H1 (cell line): ENCODE results near the gene HOXB7. TPM values are rescaled to one million over a fixed set of nuclear protein-coding genes. Genes with fewer than 3 reads are reported as not detected.
A peak's percentile ranks its signal among the peaks of the same experiment; 100 is the strongest.

Experiments
- CBX8 ChIP-seq: fragments of 300-800, 300-1000 bp; sonication (generic); IDR thresholded peaks from 2 replicates; pipeline ENCODE4 v1.7.1; 2016; ENCODE audit warnings: low read depth, low read length, borderline replicate concordance
- CHD7 ChIP-seq: fragments of 300-600 bp; sonication (generic); IDR thresholded peaks from 2 replicates; pipeline ENCODE4 v1.7.1; 2012; ENCODE audit warnings: low read length, moderate library complexity, mild to moderate bottlenecking, inconsistent platforms; ENCODE audit not compliant: insufficient replicate concordance
- polyA plus RNA-seq, 7 experiments: library from polyadenylated mRNA; depleted of rRNA in 3 of 7; stranded (reverse) in 5 of 7; unstranded in 2 of 7; fragments of >200 nt in 5 of 7; fragments of 200-250 nt in 2 of 7; gene quantifications; 1 replicate in 5 of 7; 2 replicates in 1 of 7; 4 replicates in 1 of 7; pipeline versions ENCODE4 v1.2.1 to v1.2.3, GENCODE V29; 2011 to 2013; ENCODE audit warnings: missing spikeins in 2 of 7, mixed read lengths in 2 of 7
- total RNA-seq: library from RNA; stranded (reverse); fragmentation: NEBNext Ultra II Directional; extraction: Animal tissue kit (Norgen Biotek cat#: 25700); gene quantifications from 2 replicates; pipeline ENCODE4 v1.2.1, GENCODE V29; 2021

HOXB7 gene
- total and polyA plus RNA-seq, 2 of the 8 experiments (the other 6 are each of a cell fraction or from before 2014, with no cell fraction given), result not detected

- TF ChIP-seq CBX8, result peak; percentile 27; the same call in 1 of the 2 replicates
- no peak for TF ChIP-seq CHD7
- TF ChIP-seq, all 59 proteins: peak for 3
These were observed 3.8 kb downstream of the HOXB7 start (continued) for GRCh38 chr17:48606892-48607614.
